OCI-LY3 (cell line): ENCODE data around the gene LARGE1.

Experiments used
- EZH2phosphoT487 ChIP-seq: fragments of 200-600 bp; shearing (Covaris generic); IDR thresholded peaks from 2 replicates; pipeline ENCODE4 v1.6.1; 2018; ENCODE audit warnings: antibody characterized with exemption, mixed run types, low read depth
- TF ChIP-seq, protein P1 (sequence below): fragments of 200-600, 300-600 bp; sonication (generic); IDR thresholded peaks from 2 replicates; pipeline ENCODE4 v1.5.1; 2014; ENCODE audit warnings: antibody characterized with exemption, low read length, low read depth

DNA sequence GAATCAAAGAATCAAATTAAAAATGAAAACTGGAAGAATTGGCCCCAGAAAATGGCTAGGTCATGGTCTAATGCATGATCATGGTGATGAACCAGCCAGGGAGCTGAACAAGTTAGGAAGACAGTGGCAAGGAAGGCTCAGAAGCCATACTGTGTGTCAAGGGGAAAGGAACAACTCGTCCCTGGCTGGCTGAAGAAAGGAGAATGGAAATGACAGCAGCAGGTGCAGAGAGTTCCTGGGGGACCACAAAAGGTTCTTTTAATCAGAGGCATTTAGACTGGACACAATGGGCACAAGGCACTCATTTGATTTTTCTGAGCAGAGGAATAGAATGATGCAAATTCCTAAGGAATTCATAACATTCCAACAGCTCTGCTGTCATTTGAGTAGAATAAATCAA is 209.9 kb downstream of the LARGE1 start:
- TF ChIP-seq, protein P1, sequence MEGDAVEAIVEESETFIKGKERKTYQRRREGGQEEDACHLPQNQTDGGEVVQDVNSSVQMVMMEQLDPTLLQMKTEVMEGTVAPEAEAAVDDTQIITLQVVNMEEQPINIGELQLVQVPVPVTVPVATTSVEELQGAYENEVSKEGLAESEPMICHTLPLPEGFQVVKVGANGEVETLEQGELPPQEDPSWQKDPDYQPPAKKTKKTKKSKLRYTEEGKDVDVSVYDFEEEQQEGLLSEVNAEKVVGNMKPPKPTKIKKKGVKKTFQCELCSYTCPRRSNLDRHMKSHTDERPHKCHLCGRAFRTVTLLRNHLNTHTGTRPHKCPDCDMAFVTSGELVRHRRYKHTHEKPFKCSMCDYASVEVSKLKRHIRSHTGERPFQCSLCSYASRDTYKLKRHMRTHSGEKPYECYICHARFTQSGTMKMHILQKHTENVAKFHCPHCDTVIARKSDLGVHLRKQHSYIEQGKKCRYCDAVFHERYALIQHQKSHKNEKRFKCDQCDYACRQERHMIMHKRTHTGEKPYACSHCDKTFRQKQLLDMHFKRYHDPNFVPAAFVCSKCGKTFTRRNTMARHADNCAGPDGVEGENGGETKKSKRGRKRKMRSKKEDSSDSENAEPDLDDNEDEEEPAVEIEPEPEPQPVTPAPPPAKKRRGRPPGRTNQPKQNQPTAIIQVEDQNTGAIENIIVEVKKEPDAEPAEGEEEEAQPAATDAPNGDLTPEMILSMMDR: no peak
- no peak for TF ChIP-seq EZH2phosphoT487
